Upper lobe of right lung (tissue), 1 donor: ENCODE measurements around the gene NEDD4L. TPM values are rescaled to one million over a fixed set of nuclear protein-coding genes. Genes with fewer than 3 reads are reported as not detected.

Experiments
- ATAC-seq: fragments of 200-7000 bp; cut with Tn5 transposase; one replicate; pipeline ENCODE4 v1.9.1; 2020; ENCODE audit warnings: mild to moderate bottlenecking, moderate library complexity
- DNase-seq: peaks from one replicate; pipeline ENCODE4 v3.0.0-alpha.2; 2020
- H3K27ac ChIP-seq: fragments of 200-600 bp; one replicate; pipeline ENCODE4 v1.8.0; 2022
- H3K27me3 ChIP-seq: fragments of 200-600 bp; one replicate; pipeline ENCODE4 v1.8.0; 2022; ENCODE audit warnings: mild to moderate bottlenecking
- H3K36me3 ChIP-seq: fragments of 200-600 bp; one replicate; pipeline ENCODE4 v1.8.0; 2022
- H3K4me1 ChIP-seq: fragments of 200-600 bp; one replicate; pipeline ENCODE4 v1.8.0; 2022
- H3K4me3 ChIP-seq: fragments of 200-600 bp; one replicate; pipeline ENCODE4 v1.8.0; 2022; ENCODE audit warnings: mild to moderate bottlenecking
- H3K9me3 ChIP-seq: fragments of 200-600 bp; one replicate; pipeline ENCODE4 v1.8.0; 2022
- CTCF ChIP-seq: fragments of 200-600 bp; IDR thresholded peaks from one replicate; pipeline ENCODE4 v1.8.0; 2022; ENCODE audit warnings: antibody characterized with exemption
- intact Hi-C: fragments of 100-400 bp; cut with DNase I; formaldehyde crosslinking; loops from one replicate; pipeline ENCODE4 v1.11.0; 2022
- total RNA-seq: library from RNA; stranded (reverse); fragmentation: NEBNext Ultra II Directional; extraction: Animal tissue kit (Norgen Biotek cat#: 25700); gene quantifications from one replicate; pipeline ENCODE4 v1.2.1, GENCODE V29; 2021
- donor health status: DM: no; HTN: yes; CAD: no; lungs with severe emphysema.

NEDD4L gene
- total RNA-seq, 1 donor from 2014 or later: 192 TPM

GRCh38 chr18:58027341-58027740 is 16.7 kb upstream of the NEDD4L start:
- peak; percentile 47 for ATAC-seq
- TF ChIP-seq CTCF: no peak

GRCh38 chr18:58028109-58028784 is 15.8 kb upstream of the NEDD4L start:
- Histone ChIP-seq H3K36me3 (no peaks in the 10 kb centered on the region), H3K9me3 (no peaks in the 10 kb centered on the region), H3K4me1 (no peaks in the 10 kb centered on the region), H3K4me3 (no peak overlapping the region), H3K27ac (no peak overlapping the region), H3K27me3 (no peaks in the 10 kb centered on the region)
- TF ChIP-seq CTCF: no peak
- intact Hi-C loops: no loop called here
- ATAC-seq: no peak
- DNase-seq: no peak

More at GRCh38 chr18:58027341-58027740, 16.7 kb upstream of the NEDD4L start:
- Histone ChIP-seq H3K9me3 (no peaks in the 10 kb centered on the region), H3K27ac (no peak overlapping the region), H3K4me3 (no peak overlapping the region), H3K27me3 (no peaks in the 10 kb centered on the region), H3K36me3 (no peaks in the 10 kb centered on the region), H3K4me1 (no peaks in the 10 kb centered on the region)
- DNase-seq: no peak
- intact Hi-C loops: no loop called here

- H3K27ac ChIP-seq: no peak overlapping the region
- no peak for TF ChIP-seq CTCF
- intact Hi-C loops: no loop called here
- H3K4me3 ChIP-seq: no peak overlapping the region
- H3K9me3 ChIP-seq: no peaks in the 10 kb centered on the region
- H3K27me3 ChIP-seq: no peaks in the 10 kb centered on the region
- ATAC-seq (no peak), DNase-seq (no peak)
- no peaks in the 10 kb centered on the region for H3K36me3 ChIP-seq
- H3K4me1 ChIP-seq: no peaks in the 10 kb centered on the region
Observed at GRCh38 chr18:58032233-58032632, 11.8 kb upstream of the NEDD4L start.

- Histone ChIP-seq H3K4me3 (no peak overlapping the region), H3K27ac (no peak overlapping the region), H3K27me3 (no peaks in the 10 kb centered on the region), H3K4me1 (no peaks in the 10 kb centered on the region), H3K36me3 (no peaks in the 10 kb centered on the region), H3K9me3 (no peaks in the 10 kb centered on the region)
- TF ChIP-seq CTCF: no peak
- intact Hi-C loops: no loop called here
- no peak for ATAC-seq
- DNase-seq: no peak
Observed at GRCh38 chr18:58033216-58033615, 10.8 kb upstream of the NEDD4L start.

- intact Hi-C loops: no loop called here
- no peak overlapping the region for H3K4me3 ChIP-seq
- ATAC-seq: no peak
- no peak for TF ChIP-seq CTCF
- H3K9me3 ChIP-seq: no peaks in the 10 kb centered on the region
- H3K4me1 ChIP-seq: no peaks in the 10 kb centered on the region
- no peaks in the 10 kb centered on the region for H3K36me3 ChIP-seq
- no peak for DNase-seq
- H3K27ac ChIP-seq: no peak overlapping the region
- H3K27me3 ChIP-seq: no peaks in the 10 kb centered on the region
Observed at GRCh38 chr18:58034370-58034769, 9.7 kb upstream of the NEDD4L start.

GRCh38 chr18:58037163-58037562 is 6.9 kb upstream of the NEDD4L start:
- Histone ChIP-seq H3K36me3 (no peaks in the 10 kb centered on the region), H3K9me3 (no peaks in the 10 kb centered on the region), H3K4me1 (no peaks in the 10 kb centered on the region), H3K27me3 (no peaks in the 10 kb centered on the region), H3K27ac (no peak overlapping the region), H3K4me3 (no peak overlapping the region)
- DNase-seq (no peak), ATAC-seq (no peak)
- intact Hi-C loops: no loop called here
- TF ChIP-seq CTCF: no peak
